GM12875 (cell line): ENCODE measurements around the gene SH3BP4.

Source experiments
- H3K4me3 ChIP-seq: one replicate; pipeline ENCODE4 v1.5.1; 2011; ENCODE audit warnings: low read depth, low read length, control low read depth
- TF ChIP-seq, protein P1 (sequence below): IDR thresholded peaks from 2 replicates; pipeline ENCODE4 v1.5.1; 2011; ENCODE audit warnings: low read depth, mild to moderate bottlenecking, control low read depth, inconsistent platforms, low read length, moderate library complexity, borderline replicate concordance; ENCODE audit not compliant: insufficient read depth

Gene SH3BP4

GRCh38 chr2:235021752-235022151 lies 69.9 kb downstream of the SH3BP4 start:
- H3K4me3 ChIP-seq: no peak overlapping the region
- TF ChIP-seq, protein P1, sequence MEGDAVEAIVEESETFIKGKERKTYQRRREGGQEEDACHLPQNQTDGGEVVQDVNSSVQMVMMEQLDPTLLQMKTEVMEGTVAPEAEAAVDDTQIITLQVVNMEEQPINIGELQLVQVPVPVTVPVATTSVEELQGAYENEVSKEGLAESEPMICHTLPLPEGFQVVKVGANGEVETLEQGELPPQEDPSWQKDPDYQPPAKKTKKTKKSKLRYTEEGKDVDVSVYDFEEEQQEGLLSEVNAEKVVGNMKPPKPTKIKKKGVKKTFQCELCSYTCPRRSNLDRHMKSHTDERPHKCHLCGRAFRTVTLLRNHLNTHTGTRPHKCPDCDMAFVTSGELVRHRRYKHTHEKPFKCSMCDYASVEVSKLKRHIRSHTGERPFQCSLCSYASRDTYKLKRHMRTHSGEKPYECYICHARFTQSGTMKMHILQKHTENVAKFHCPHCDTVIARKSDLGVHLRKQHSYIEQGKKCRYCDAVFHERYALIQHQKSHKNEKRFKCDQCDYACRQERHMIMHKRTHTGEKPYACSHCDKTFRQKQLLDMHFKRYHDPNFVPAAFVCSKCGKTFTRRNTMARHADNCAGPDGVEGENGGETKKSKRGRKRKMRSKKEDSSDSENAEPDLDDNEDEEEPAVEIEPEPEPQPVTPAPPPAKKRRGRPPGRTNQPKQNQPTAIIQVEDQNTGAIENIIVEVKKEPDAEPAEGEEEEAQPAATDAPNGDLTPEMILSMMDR: no peak

GRCh38 chr2:235024191-235024860 lies 72.5 kb downstream of the SH3BP4 start:
- TF ChIP-seq, protein P1: no peak
- no peak overlapping the region for H3K4me3 ChIP-seq

DNA sequence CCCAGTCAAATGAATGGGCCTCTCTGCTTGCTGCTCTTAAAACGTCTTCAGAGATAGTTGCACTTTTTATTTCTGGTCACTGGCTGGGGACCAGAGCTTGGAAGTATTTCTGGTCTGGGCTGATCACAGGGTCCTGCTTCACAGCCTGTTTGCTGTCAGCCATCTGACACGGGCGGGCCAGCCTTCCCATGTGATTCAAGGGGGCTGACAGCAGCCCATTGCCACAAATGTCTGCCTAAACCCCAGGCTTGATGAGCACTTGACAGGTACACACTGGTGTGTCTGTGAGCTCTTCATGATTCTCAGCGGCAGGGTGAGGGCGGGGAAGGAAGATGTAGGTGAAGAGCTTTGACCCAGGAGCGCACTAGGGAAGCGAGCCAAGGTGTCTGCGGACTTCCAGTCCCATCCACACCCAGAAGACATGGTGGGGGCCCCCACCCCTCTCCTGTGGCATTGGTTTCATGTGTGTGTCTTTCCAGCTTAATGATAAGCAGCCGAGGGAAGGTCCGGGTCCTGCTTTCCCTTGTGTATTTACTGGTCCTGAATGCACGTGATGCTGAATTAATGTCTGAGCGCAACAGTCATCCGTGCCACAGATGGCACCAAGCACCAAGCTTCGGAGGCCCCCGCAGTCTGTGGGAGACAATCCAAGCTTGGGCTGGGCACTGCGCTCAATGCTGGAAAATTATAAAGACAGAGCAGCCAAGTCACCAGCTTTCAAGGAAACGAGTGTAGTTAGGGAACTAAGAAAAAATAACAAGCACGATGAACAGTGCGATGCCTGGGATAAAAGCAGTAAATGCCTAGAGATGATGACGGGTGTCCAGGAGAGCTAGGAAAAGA lies 73.3 kb downstream of the SH3BP4 start:
- TF ChIP-seq, protein P1: no peak
- H3K4me3 ChIP-seq: no peak overlapping the region

- no peak overlapping the region for H3K4me3 ChIP-seq
- TF ChIP-seq, protein P1: no peak
Measured at GRCh38 chr2:235025800-235026536, 74.2 kb downstream of the SH3BP4 start.

- TF ChIP-seq, protein P1: no peak
- no peak overlapping the region for H3K4me3 ChIP-seq
Measured at GRCh38 chr2:235026649-235027557, 75.1 kb downstream of the SH3BP4 start.

DNA sequence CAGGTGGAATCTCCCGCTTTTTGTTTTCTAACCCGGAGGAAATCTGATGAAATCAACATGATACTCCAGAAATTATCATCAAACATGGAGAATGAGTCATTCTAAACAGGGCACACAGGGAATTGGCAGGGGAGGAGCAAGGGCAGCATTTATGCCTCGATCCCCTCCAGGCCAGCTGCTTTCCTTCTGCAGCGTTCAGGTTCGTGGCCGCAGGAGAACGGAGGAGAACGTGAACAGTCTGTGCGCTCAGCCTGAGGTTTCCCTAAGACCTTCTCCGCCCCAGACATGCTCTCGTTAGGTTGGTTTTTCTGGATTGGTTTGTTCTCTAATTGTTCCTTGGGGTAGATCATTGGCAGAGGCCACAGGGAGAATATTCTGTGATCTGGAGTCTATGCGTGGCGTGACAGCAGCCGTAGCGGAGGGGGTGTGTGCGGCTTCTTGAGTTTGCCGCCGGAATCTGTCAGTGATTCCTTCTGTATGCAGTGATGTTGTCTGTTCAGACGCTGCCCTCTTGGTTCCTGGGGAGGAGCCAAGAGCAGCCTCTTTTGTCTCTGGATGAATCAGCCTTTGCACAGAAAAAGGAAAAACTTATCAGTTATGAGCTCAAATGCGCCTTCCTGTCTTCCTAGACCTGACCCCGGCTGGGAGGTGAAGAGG lies 75.9 kb downstream of the SH3BP4 start:
- TF ChIP-seq, protein P1: no peak
- no peak overlapping the region for H3K4me3 ChIP-seq
